PC-3 (cell line): ENCODE results near the gene CASQ1.

Experiments
- EZH2 ChIP-seq: fragments of 300-600 bp; sonication (generic); IDR thresholded peaks from one replicate; pipeline ENCODE4 v1.6.1; 2017; ENCODE audit warnings: antibody characterized with exemption, mild to moderate bottlenecking, low read length; ENCODE audit not compliant: unreplicated experiment
- EZH2phosphoT487 ChIP-seq: fragments of 300-600 bp; sonication (generic); IDR thresholded peaks from 2 replicates; pipeline ENCODE4 v1.6.1; 2018; ENCODE audit warnings: mild to moderate bottlenecking, antibody characterized with exemption, low read length, borderline replicate concordance
- TF ChIP-seq, protein P1 (sequence below): fragments of 300-600 bp; sonication (generic); conservative IDR thresholded peaks from 2 replicates; pipeline ENCODE4 v1.5.1; 2017; ENCODE audit warnings: antibody characterized with exemption, low read depth, mild to moderate bottlenecking, low read length

DNA sequence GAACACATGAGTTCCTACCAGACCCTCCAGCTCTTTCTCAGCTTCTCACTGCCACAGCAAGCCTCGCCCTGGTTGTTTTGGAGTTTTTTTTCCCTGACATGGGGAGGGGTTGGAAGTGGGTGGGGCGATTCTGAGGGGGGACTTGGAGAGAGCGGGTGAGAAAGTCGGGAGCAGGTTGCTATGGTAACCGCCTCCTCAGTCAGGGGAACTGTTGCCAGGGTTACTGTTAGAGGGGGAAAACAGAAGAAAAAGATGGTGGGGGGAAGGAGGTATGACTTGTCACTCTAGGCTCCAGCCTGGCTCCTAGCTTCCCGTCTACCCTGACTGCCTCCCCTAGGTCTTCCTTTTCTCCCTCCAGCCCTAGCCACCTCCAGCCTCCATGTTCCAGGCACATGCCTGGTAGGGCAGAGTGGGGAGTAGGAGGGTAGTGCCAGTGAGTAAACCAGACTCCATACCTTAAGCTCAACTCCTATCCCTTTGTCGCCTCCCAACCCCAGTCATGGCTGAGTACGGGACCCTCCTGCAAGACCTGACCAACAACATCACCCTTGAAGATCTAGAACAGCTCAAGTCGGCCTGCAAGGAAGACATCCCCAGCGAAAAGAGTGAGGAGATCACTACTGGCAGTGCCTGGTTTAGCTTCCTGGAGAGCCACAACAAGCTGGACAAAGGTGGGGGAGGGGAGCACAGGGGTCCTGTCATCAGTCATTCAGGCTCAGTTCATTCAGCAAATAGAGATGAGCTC is 20.8 kb downstream of the CASQ1 start:
- TF ChIP-seq, protein P1, sequence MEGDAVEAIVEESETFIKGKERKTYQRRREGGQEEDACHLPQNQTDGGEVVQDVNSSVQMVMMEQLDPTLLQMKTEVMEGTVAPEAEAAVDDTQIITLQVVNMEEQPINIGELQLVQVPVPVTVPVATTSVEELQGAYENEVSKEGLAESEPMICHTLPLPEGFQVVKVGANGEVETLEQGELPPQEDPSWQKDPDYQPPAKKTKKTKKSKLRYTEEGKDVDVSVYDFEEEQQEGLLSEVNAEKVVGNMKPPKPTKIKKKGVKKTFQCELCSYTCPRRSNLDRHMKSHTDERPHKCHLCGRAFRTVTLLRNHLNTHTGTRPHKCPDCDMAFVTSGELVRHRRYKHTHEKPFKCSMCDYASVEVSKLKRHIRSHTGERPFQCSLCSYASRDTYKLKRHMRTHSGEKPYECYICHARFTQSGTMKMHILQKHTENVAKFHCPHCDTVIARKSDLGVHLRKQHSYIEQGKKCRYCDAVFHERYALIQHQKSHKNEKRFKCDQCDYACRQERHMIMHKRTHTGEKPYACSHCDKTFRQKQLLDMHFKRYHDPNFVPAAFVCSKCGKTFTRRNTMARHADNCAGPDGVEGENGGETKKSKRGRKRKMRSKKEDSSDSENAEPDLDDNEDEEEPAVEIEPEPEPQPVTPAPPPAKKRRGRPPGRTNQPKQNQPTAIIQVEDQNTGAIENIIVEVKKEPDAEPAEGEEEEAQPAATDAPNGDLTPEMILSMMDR: no peak
- TF ChIP-seq EZH2 (no peak), EZH2phosphoT487 (no peak)
